Activated CD4-positive, alpha-beta memory T cell treated with anti-CD3 and anti-CD28 coated beads, Interleukin-2, amount 10 ng/mL, durations not matched to agents 7 days and 5 days (primary cell): Measurements from ENCODE around the gene CCNT2. TPM values are rescaled to one million over a fixed set of nuclear protein-coding genes. Genes with fewer than 3 reads are reported as not detected.
"Not testable (repeated sequence)": the region's sequence is repeated elsewhere in the genome, so short reads cannot be mapped to it uniquely, and the experiment has no call there.

ENCODE experiments used
- CTCF ChIA-PET: fragments of 350-600 bp; sonication (Branson Sonifier 250); formaldehyde crosslinking; loops from one replicate; lab custom pipeline; 2021; ENCODE audit warnings: antibody characterized with exemption, inconsistent platforms; lab: Charles Lee
- POLR2A ChIA-PET: fragments of 350-600 bp; sonication (Branson Sonifier 250); formaldehyde crosslinking; loops from one replicate; lab custom pipeline; 2021; ENCODE audit warnings: antibody characterized with exemption; lab: Charles Lee
- DNase-seq: peaks from one replicate; pipeline ENCODE4 v3.0.0-alpha.2; 2020
- H3K27ac Mint-ChIP-seq: one replicate; pipeline ENCODE4 v1.8.0; 2021; ENCODE audit warnings: mild to moderate bottlenecking, mixed read lengths
- H3K27me3 Mint-ChIP-seq: one replicate; pipeline ENCODE4 v1.8.0; 2021; ENCODE audit warnings: mixed read lengths
- H3K36me3 Mint-ChIP-seq: one replicate; pipeline ENCODE4 v1.8.0; 2021; ENCODE audit warnings: low read depth, mixed read lengths
- H3K4me1 Mint-ChIP-seq: one replicate; pipeline ENCODE4 v1.8.0; 2021; ENCODE audit warnings: mixed read lengths
- H3K4me3 Mint-ChIP-seq: one replicate; pipeline ENCODE4 v1.8.0; 2021; ENCODE audit warnings: mild to moderate bottlenecking, mixed read lengths
- H3K9me3 Mint-ChIP-seq: one replicate; pipeline ENCODE4 v1.8.0; 2021; ENCODE audit warnings: mixed read lengths
- total RNA-seq, 2 experiments: library from RNA; stranded (reverse); gene quantifications; one replicate each; pipeline ENCODE4 v1.2.3, GENCODE V29; 2021

CCNT2 gene
- total RNA-seq: 10 to 100 TPM; 35.8 to 37.4 TPM

DNA sequence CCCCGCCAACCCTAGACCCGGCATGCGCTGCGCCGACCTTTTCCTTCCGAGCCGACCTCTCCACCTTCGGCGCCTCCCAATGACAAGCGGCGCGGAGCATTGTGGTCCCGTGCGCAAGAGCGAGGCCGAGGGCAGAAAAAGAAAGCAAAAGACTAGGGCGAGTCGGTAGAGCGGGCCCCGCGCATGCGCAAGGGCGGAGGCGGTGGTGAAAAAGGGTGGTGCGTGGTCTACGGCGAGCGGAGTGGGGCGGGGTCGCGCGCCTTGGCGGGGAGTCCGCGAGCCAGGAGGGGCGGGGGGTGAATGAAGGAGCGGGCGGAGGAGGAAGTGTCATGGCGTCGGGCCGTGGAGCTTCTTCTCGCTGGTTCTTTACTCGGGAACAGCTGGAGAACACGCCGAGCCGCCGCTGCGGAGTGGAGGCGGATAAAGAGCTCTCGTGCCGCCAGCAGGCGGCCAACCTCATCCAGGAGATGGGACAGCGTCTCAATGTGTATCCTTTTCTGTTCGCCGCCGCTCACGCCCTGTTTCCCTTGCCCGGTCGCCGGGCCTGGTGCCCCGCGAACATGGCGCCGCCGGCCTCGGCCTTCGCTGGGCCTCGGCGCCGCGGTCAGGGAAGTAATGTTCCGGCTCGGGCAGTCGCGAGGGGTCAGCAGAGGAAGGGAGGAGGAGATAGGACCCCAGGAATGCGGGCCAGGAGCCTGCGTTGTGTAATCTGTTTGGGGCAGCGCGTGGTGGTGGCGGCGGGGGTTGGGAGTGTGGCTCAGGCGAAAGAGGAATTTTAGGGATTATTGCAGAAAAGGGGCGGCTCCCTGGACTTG is at the start of gene CCNT2:
CCNT2 (plus strand) TSS at position 297 of the 815 bp plus-strand sequence; CDS start at position 330, 33 bp downstream.
- Mint-ChIP-seq H3K4me1 (peaks cover 33% of the 10 kb centered on the region), H3K4me3 (peak within 1 kb of the TSS; percentile 93), H3K27me3 (peaks cover 4% of the 10 kb centered on the region), H3K27ac (peak within 1 kb of the TSS; percentile 95), H3K36me3 (peaks cover 30% of the 10 kb centered on the region), H3K9me3 (no peaks in the 10 kb centered on the region)
- peak; percentile 99 for DNase-seq
- ChIA-PET POLR2A (interaction anchor here (0.6 to 2.4 kb wide), 13 partner anchors 12 to 958 kb away, joined by 3 to 15 read pairs (median 6); partner anchors contain the start of genes MCM6, R3HDM1, RAB3GAP1 and UBXN4), CTCF (interaction anchor here (0.8 to 1.0 kb wide), 2 partner anchors 19 to 822 kb away, joined by 3 to 4 read pairs; partner anchors contain the start of gene UBXN4)

- Mint-ChIP-seq H3K4me1 (no peaks in the 10 kb centered on the region), H3K9me3 (no peaks in the 10 kb centered on the region), H3K36me3 (no peaks in the 10 kb centered on the region), H3K27me3 (no peaks in the 10 kb centered on the region), H3K27ac (no peak overlapping the region), H3K4me3 (no peak overlapping the region)
- ChIA-PET CTCF (no interaction called here), POLR2A (no interaction called here)
- DNase-seq: no peak
Measured at GRCh38 chr2:134869946-134870736, 48.5 kb upstream of the CCNT2 start.

DNA sequence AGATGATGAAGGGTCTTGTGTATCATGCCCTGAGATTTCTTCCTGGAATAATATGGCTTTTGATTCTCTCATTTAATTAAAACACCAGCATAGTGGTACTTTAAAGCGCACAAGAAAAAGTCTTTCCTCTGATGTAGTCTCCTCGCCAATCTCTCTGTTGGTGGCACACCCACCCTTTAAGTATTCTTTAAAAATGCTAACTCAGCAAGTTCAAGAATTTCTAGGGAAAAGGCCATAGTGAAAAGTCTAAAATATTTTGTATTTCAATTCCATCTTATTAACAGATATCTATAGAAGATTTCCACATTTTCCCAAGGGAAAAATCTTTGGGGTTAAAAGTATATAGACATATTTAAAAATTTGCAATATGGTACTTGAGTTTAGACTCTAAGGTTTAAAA is 45.5 kb upstream of the CCNT2 start:
- Mint-ChIP-seq H3K4me3 (no peak overlapping the region), H3K9me3 (no peaks in the 10 kb centered on the region)
- POLR2A ChIA-PET: no interaction called here

DNA sequence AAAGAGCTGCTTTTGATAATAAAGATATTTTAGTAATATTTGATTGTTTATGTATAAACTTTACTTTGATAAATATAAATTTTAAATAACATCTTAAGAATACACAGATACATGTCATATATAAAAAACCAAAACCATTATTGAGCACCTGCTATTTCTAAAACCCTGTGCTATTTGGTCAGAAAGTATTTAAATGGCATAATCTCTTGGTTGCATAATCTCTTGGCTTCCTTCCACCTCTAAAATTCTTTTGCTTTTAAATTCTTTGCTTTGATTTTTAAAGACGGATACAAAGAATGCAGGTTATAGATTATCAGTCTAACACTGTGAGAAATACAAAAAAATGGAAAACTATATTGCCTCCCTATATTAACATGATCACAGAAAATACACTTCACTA is 43.3 kb upstream of the CCNT2 start:
- POLR2A ChIA-PET: no interaction called here
- CTCF ChIA-PET: no interaction called here
- no peaks in the 10 kb centered on the region for H3K4me1 Mint-ChIP-seq
- no peak for DNase-seq
- H3K4me3 Mint-ChIP-seq: no peak overlapping the region
- no peak overlapping the region for H3K27ac Mint-ChIP-seq
- H3K27me3 Mint-ChIP-seq: no peaks in the 10 kb centered on the region
- H3K9me3 Mint-ChIP-seq: no peaks in the 10 kb centered on the region
- H3K36me3 Mint-ChIP-seq: no peaks in the 10 kb centered on the region

More for the DNA sequence above, 45.5 kb upstream of the CCNT2 start:
- no peak for DNase-seq
- Mint-ChIP-seq H3K4me1 (no peaks in the 10 kb centered on the region), H3K36me3 (no peaks in the 10 kb centered on the region), H3K27ac (no peak overlapping the region), H3K27me3 (no peaks in the 10 kb centered on the region)
- CTCF ChIA-PET: no interaction called here

- Mint-ChIP-seq H3K4me3 (no peak overlapping the region), H3K4me1 (no peaks in the 10 kb centered on the region)
- POLR2A ChIA-PET: no interaction called here
Measured at GRCh38 chr2:134882773-134883172, 35.8 kb upstream of the CCNT2 start.

GRCh38 chr2:134883552-134884293 is 34.9 kb upstream of the CCNT2 start:
- Mint-ChIP-seq H3K4me1 (no peaks in the 10 kb centered on the region), H3K9me3 (peaks cover 1% of the 10 kb centered on the region), H3K27me3 (no peaks in the 10 kb centered on the region), H3K27ac (no peak overlapping the region), H3K36me3 (no peaks in the 10 kb centered on the region), H3K4me3 (no peak overlapping the region)
- DNase-seq: no peak
- POLR2A ChIA-PET: no interaction called here
- CTCF ChIA-PET: no interaction called here

More at GRCh38 chr2:134882773-134883172, 35.8 kb upstream of the CCNT2 start:
- Mint-ChIP-seq H3K27ac (no peak overlapping the region), H3K9me3 (peaks cover 1% of the 10 kb centered on the region), H3K36me3 (no peaks in the 10 kb centered on the region), H3K27me3 (no peaks in the 10 kb centered on the region)
- CTCF ChIA-PET: no interaction called here
- DNase-seq: no peak

- H3K9me3 Mint-ChIP-seq: peaks cover 1% of the 10 kb centered on the region
- no peak for DNase-seq
- CTCF ChIA-PET: interaction anchor here (0.7 kb wide), 1 partner anchor 12 kb away, joined by 3 read pairs; no protein-coding TSS in a partner anchor
- H3K27ac Mint-ChIP-seq: no peak overlapping the region
- POLR2A ChIA-PET: no interaction called here
- no peaks in the 10 kb centered on the region for H3K27me3 Mint-ChIP-seq
- no peak overlapping the region for H3K4me3 Mint-ChIP-seq
- H3K36me3 Mint-ChIP-seq: no peaks in the 10 kb centered on the region
- no peaks in the 10 kb centered on the region for H3K4me1 Mint-ChIP-seq
Measured at GRCh38 chr2:134884435-134884834, 34.2 kb upstream of the CCNT2 start.

DNA sequence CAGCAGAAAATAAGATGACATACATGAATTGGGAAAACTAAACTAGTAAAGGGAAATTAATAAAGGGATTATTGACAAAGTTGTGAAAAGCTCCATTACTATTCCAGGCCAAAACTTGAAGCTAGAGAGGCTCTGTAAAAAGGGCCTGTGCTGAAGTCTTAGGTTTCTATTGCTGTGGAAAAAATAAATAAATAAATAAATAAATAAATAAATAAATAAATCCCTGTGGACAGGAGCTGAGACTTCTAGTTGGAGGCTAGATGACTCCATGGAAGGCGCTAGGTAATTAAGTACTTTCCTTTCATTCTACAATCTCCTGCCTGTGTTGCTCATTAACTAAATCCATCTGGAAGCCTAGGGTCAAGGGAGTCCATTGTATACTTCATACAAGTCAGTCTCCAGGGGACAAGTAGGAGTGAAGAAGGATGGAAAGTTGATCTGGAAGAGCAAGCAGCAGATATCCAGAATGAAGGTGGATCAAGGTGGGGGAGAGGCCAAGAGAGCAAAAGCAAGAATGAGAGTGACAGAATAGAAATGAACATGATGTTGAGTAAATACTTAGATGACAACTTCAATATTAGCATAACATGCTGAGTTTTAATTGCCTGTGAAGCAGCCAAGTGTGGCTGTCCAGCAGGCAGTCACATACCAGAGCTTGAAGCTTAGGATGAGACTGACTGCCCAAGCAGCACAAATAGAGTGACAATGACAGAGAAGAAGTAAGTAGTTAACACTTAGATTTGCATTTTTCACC is 26.2 kb upstream of the CCNT2 start:
- no peak for DNase-seq
- ChIA-PET POLR2A (no interaction called here), CTCF (interaction anchor here (0.7 to 2.6 kb wide), 2 partner anchors 20 to 441 kb away, joined by 7 read pairs; no protein-coding TSS in a partner anchor)
- H3K36me3 Mint-ChIP-seq: no peaks in the 10 kb centered on the region
- H3K4me3 Mint-ChIP-seq: no peak overlapping the region
- H3K27me3 Mint-ChIP-seq: peaks cover 3% of the 10 kb centered on the region
- H3K4me1 Mint-ChIP-seq: no peaks in the 10 kb centered on the region
- no peaks in the 10 kb centered on the region for H3K9me3 Mint-ChIP-seq
- H3K27ac Mint-ChIP-seq: no peak overlapping the region

DNA sequence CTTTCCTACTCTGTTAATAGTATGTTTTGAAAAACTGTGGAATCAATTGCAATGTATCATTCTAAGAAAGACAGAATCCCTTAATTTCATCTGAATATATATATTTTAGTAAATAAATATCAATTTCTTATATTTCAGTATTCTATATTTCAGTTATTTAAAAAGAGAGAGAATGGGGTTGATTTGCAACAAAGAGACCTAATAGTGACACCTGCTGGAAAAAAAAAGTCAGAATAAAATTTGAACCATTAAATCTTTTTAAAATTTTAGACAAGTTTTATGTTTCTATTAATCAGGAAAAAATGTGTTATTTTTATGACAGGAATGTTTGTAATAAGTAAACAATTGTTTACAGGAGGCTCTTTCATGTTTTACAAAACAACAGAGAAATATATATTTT is 20.7 kb upstream of the CCNT2 start:
- CTCF ChIA-PET: interaction anchor here (0.7 to 1.0 kb wide), 4 partner anchors 9 to 1295 kb away, joined by 3 to 4 read pairs (median 3); no protein-coding TSS in a partner anchor
- no peak for DNase-seq
- peaks cover 9% of the 10 kb centered on the region for H3K27me3 Mint-ChIP-seq
- no peak overlapping the region for H3K4me3 Mint-ChIP-seq
- H3K4me1 Mint-ChIP-seq: no peaks in the 10 kb centered on the region
- POLR2A ChIA-PET: no interaction called here
- H3K36me3 Mint-ChIP-seq: no peaks in the 10 kb centered on the region
- H3K9me3 Mint-ChIP-seq: no peaks in the 10 kb centered on the region
- H3K27ac Mint-ChIP-seq: no peak overlapping the region

- Mint-ChIP-seq H3K36me3 (no peaks in the 10 kb centered on the region), H3K27me3 (peaks cover 9% of the 10 kb centered on the region), H3K9me3 (no peaks in the 10 kb centered on the region), H3K27ac (no peak overlapping the region), H3K4me1 (no peaks in the 10 kb centered on the region), H3K4me3 (no peak overlapping the region)
- ChIA-PET POLR2A (no interaction called here), CTCF (interaction anchor here (1.0 kb wide), 1 partner anchor 19 kb away, joined by 3 read pairs; no protein-coding TSS in a partner anchor)
- no peak for DNase-seq
Measured at GRCh38 chr2:134899204-134899603, 19.4 kb upstream of the CCNT2 start.

GRCh38 chr2:134900151-134900550 is 18.5 kb upstream of the CCNT2 start:
- no peaks in the 10 kb centered on the region for H3K36me3 Mint-ChIP-seq
- DNase-seq: no peak
- ChIA-PET CTCF (no interaction called here), POLR2A (no interaction called here)
- no peaks in the 10 kb centered on the region for H3K9me3 Mint-ChIP-seq
- H3K4me3 Mint-ChIP-seq: no peak overlapping the region
- no peak overlapping the region for H3K27ac Mint-ChIP-seq
- H3K27me3 Mint-ChIP-seq: peaks cover 12% of the 10 kb centered on the region
- H3K4me1 Mint-ChIP-seq: no peaks in the 10 kb centered on the region

DNA sequence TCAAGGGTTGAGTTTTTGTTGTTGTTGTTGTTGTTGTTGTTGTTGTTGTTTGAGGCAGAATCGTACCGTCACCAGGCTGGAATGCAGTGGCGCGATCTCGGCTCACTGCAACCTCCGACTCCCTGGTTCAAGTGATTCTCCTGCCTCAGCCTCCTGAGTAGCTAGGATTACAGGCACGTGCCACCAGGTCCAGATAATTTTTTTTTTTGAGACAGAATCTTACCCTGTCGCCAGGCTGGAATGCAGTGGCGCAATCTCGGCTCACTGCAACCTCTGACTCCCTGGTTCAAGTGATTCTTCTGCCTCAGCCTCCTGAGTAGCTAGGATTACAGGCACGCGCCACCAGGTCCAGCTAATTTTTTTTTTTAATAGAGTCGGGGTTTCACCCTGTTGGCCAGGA is 14.9 kb upstream of the CCNT2 start:
- H3K36me3 Mint-ChIP-seq, H3K4me3 Mint-ChIP-seq, H3K27ac Mint-ChIP-seq, H3K4me1 Mint-ChIP-seq, DNase-seq, CTCF ChIA-PET, H3K9me3 Mint-ChIP-seq: not testable (repeated sequence)
- peaks cover 15% of the 10 kb centered on the region for H3K27me3 Mint-ChIP-seq
- POLR2A ChIA-PET: interaction anchor here (0.6 kb wide), 1 partner anchor 337 kb away, joined by 3 read pairs; no protein-coding TSS in a partner anchor
